Panc1 (cell line): ENCODE results near the gene HSBP1L1. TPM values are rescaled to one million over a fixed set of nuclear protein-coding genes. Genes with fewer than 3 reads are reported as not detected.

Experiments used
- ATAC-seq: fragments of 200-7000 bp; cut with Tn5 transposase; 2 replicates; pipeline ENCODE4 v1.9.1; 2020; ENCODE audit warnings: mild to moderate bottlenecking, moderate library complexity
- BruUV-seq: library from RNA; stranded (reverse); fragments of 400-500 nt; replicated peaks from 2 replicates; lab custom pipeline; 2021; lab: Mats Ljungman, UMichigan
- CTCF ChIA-PET: fragments of 300-600 bp; sonication (Branson Sonifier 250); formaldehyde crosslinking; loops from one replicate; lab custom pipeline; 2022; ENCODE audit warnings: antibody characterized with exemption; lab: Charles Lee
- POLR2A ChIA-PET: fragments of 300-600 bp; sonication (Branson Sonifier 250); formaldehyde crosslinking; loops from one replicate; lab custom pipeline; 2022; ENCODE audit warnings: antibody characterized with exemption; lab: Charles Lee
- DNase-seq: peaks from one replicate; pipeline ENCODE4 v3.0.0-alpha.2; 2010; ENCODE audit warnings: low read depth, low spot score
- H3K27ac ChIP-seq: 2 replicates; pipeline ENCODE4 v1.5.1; 2011; ENCODE audit warnings: mild to moderate bottlenecking, low read length, inconsistent platforms
- H3K27me3 ChIP-seq: fragments of 200-500 bp; sonication (Bioruptor generic); 2 replicates; pipeline ENCODE4 v1.6.0; 2014; ENCODE audit warnings: low read length, inconsistent platforms; ENCODE audit not compliant: control insufficient read depth, insufficient read depth
- H3K36me3 ChIP-seq: fragments of 200-500 bp; sonication (Bioruptor generic); 2 replicates; pipeline ENCODE4 v1.5.1; 2014; ENCODE audit warnings: inconsistent platforms, mild to moderate bottlenecking, low read length, moderate library complexity; ENCODE audit not compliant: control insufficient read depth, insufficient read depth
- H3K4me1 ChIP-seq: 2 replicates; pipeline ENCODE4 v1.5.1; 2011; ENCODE audit warnings: inconsistent platforms, mild to moderate bottlenecking, low read length, moderate library complexity; ENCODE audit not compliant: control insufficient read depth, insufficient read depth
- H3K4me3 ChIP-seq, 2 experiments: 2 replicates each; pipeline ENCODE4 v1.5.1; 2011 to 2012; ENCODE audit warnings: low read depth in 2 of 2, low read length in 2 of 2, mild to moderate bottlenecking in 2 of 2, inconsistent platforms in 1 of 2, moderate library complexity in 1 of 2
- H3K9me3 ChIP-seq: fragments of 200-500 bp; sonication (Bioruptor generic); 2 replicates; pipeline ENCODE4 v1.5.1; 2014; ENCODE audit warnings: low read depth, mild to moderate bottlenecking, inconsistent platforms, low read length, moderate library complexity; ENCODE audit not compliant: control insufficient read depth, insufficient read depth
- CTCF ChIP-seq: fragments of 450-650 bp; IDR thresholded peaks from 2 replicates; pipeline ENCODE4 v1.5.1; 2017; ENCODE audit warnings: mild to moderate bottlenecking
- POLR2AphosphoS5 ChIP-seq: IDR thresholded peaks from 2 replicates; pipeline ENCODE4 v1.6.1; 2012; ENCODE audit warnings: mild to moderate bottlenecking, low read depth, low read length, moderate library complexity
- REST ChIP-seq, 2 experiments: IDR thresholded peaks; 2 replicates each; pipeline ENCODE4 v1.6.1; 2011 to 2012; ENCODE audit warnings: low read depth in 2 of 2, control low read depth in 1 of 2, low read length in 1 of 2, mild to moderate bottlenecking in 1 of 2, moderate library complexity in 1 of 2; ENCODE audit not compliant: insufficient read depth in 1 of 2
- SIN3A ChIP-seq: IDR thresholded peaks from 2 replicates; pipeline ENCODE4 v1.6.1; 2012; ENCODE audit warnings: low read depth, mild to moderate bottlenecking, low read length, moderate library complexity, borderline replicate concordance; ENCODE audit not compliant: insufficient read depth
- TCF7L2 ChIP-seq: IDR thresholded peaks from 2 replicates; pipeline ENCODE4 v1.6.1; 2011; ENCODE audit warnings: mild to moderate bottlenecking, low read depth, low read length, inconsistent platforms
- in situ Hi-C: cut with HindIII; loops from 2 replicates; pipeline ENCODE4 v1.10.0; 2016; ENCODE audit warnings: low sequenced_read_pairs, low pct_unique_long_range_greater_than_20kb
- intact Hi-C: fragments of 100-400 bp; cut with micrococcal nuclease; formaldehyde crosslinking; loops from one replicate; pipeline ENCODE4 v1.10.0; 2022; ENCODE audit not compliant: unreplicated experiment
- total RNA-seq: library from RNA; stranded (reverse); gene quantifications from one replicate; pipeline ENCODE4 v1.2.1, GENCODE V29; 2021; ENCODE audit not compliant: unreplicated experiment

Gene HSBP1L1
- total RNA-seq, 1 experiment from 2014 or later: 45.4 TPM

- DNase-seq (no peak), ATAC-seq (no peak)
- no peaks in the 10 kb centered on the region for H3K9me3 ChIP-seq
- ChIA-PET POLR2A (no interaction called here), CTCF (no interaction called here)
- no peak overlapping the region for H3K4me3 ChIP-seq
- no TSS peak for BruUV-seq
- no peak overlapping the region for H3K27ac ChIP-seq
- intact Hi-C loops: no loop called here
- H3K4me1 ChIP-seq: no peaks in the 10 kb centered on the region
- in situ Hi-C loops: no loop called here
- TF ChIP-seq REST (IDR thresholded peaks at IDR 0.05; ENCODE audit: insufficient read depth in 1 of 2, low read depth in 2 of 2, low read length in 1 of 2) (no peak), TCF7L2 (no peak), SIN3A (no peak), POLR2AphosphoS5 (no peak), CTCF (no peak)
- no peaks in the 10 kb centered on the region for H3K27me3 ChIP-seq
- H3K36me3 ChIP-seq: no peaks in the 10 kb centered on the region
These were observed 38.0 kb downstream of the HSBP1L1 start for GRCh38 chr18:80002468-80002867.

GRCh38 chr18:80004600-80005342 is 40.3 kb downstream of the HSBP1L1 start:
- ChIA-PET POLR2A (no interaction called here), CTCF (no interaction called here)
- Histone ChIP-seq H3K4me1 (no peaks in the 10 kb centered on the region), H3K4me3 (no peak overlapping the region), H3K27ac (no peak overlapping the region), H3K9me3 (no peaks in the 10 kb centered on the region), H3K36me3 (no peaks in the 10 kb centered on the region), H3K27me3 (no peaks in the 10 kb centered on the region)
- TF ChIP-seq CTCF (no peak), REST (IDR thresholded peaks at IDR 0.05; ENCODE audit: insufficient read depth in 1 of 2, low read depth in 2 of 2, low read length in 1 of 2) (no peak), SIN3A (no peak), TCF7L2 (no peak), POLR2AphosphoS5 (no peak)
- intact Hi-C loops: no loop called here
- DNase-seq (no peak), ATAC-seq (0 out of 2 replicates have a peak, but pooled peaks have one; percentile 37)
- in situ Hi-C loops: no loop called here
- BruUV-seq: no TSS peak
